ENCODE results near the gene ZNF581.

Gene ZNF581

DNA sequence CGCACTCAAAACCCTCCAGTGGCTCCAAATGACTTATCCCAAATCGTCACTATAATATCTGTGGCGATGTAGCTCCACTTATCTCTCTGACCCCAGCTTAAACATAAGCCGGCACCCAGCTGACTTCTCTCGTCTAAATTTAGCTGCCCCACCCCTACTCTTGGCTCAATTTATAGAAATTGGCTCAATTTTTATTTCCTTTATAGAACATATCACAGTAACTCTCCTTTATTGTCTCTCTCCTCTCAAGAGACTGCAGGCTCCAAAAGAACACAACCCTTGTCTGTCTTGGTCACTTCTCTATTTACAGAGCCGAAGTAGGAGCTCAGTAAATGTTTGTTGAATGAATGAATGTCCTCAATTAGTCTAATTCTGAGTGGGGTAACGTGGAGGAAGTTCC is 19.9 kb upstream of the ZNF581 start:
- in situ Hi-C loops (cut with MboI; ENCODE audit: low pct_unique_long_range_greater_than_20kb, low sequenced_read_pairs), result no loop called here
- DNase-seq, result no peak

GRCh38 chr19:55624109-55625003 is 19.1 kb upstream of the ZNF581 start, which contains the start of gene ZNF784:
Gene ZNF784 (minus strand): TSS chr19:55624566. CDS start chr19:55624561, 5 bp downstream.
- in situ Hi-C loops (cut with MboI; ENCODE audit: low pct_unique_long_range_greater_than_20kb, low sequenced_read_pairs), result no loop called here
- peak; percentile 78 for DNase-seq

DNA sequence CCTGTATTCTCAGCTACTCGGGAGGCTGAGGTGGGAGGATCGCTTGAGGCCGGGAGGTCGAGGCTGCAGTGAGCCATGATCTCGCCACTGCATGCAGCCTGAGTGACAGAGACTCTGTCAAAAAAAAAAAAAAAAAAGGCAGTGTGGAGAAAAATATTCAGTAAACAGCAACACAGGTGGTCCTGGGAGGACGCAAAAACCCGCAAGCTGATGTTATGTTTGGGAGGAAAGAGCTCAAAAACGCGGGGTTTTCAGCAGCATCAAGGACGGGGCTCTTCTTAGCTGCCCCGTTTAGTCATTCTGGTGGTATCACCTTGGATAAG is 18.5 kb upstream of the ZNF581 start:
- DNase-seq, result no peak
- in situ Hi-C loops (cut with MboI; ENCODE audit: low pct_unique_long_range_greater_than_20kb, low sequenced_read_pairs), result no loop called here

DNA sequence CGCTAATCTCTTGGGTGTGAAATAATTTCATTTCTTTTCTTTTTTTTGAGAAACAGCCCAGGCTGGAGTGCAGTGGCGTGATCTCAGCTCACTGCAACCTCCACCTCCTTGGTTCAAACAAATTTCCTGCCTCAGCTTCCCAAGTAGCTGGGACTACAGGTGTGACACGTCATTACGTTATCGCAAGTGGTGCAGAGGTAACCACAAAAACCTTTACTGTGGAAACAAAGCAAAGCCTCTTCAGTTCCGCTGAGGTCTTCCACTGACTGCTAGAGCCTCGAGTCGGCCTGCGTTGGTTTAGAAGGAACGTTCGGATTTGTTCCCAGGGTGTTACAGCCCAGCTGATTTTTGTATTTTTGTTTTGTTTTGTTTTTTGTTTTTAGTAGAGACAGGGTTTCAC is 17.1 kb upstream of the ZNF581 start:
- in situ Hi-C loops (cut with MboI; ENCODE audit: low pct_unique_long_range_greater_than_20kb, low sequenced_read_pairs), result no loop called here
- DNase-seq, result no peak

DNA sequence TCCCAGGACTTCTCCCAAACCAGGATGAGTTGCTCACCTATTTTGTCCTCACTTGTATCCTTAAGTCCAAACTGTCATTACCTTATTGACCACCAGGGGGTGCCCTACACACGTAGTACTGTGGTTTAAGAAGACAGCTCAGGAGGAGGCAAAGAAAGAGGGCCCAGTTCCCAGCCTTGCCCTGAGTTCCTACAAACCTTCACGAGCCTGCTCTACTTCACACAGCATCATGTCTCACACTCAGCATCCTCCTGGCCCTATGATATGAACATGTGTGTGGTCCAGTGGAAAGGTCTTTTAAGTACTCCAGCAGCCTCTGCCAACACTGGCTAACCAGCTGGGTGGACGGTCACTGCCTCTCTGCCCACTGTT is 11.0 kb upstream of the ZNF581 start:
- peak; percentile 93 for DNase-seq
- in situ Hi-C loops (cut with MboI; ENCODE audit: low pct_unique_long_range_greater_than_20kb, low sequenced_read_pairs), result no loop called here

- no peak for DNase-seq
- in situ Hi-C loops (cut with MboI; ENCODE audit: low pct_unique_long_range_greater_than_20kb, low sequenced_read_pairs), result no loop called here
Measured at GRCh38 chr19:55633861-55634260, 9.6 kb upstream of the ZNF581 start.

- in situ Hi-C loops (cut with MboI; ENCODE audit: low pct_unique_long_range_greater_than_20kb, low sequenced_read_pairs), result no loop called here
- DNase-seq, result no peak
Measured at GRCh38 chr19:55635334-55635717, 8.1 kb upstream of the ZNF581 start.

DNA sequence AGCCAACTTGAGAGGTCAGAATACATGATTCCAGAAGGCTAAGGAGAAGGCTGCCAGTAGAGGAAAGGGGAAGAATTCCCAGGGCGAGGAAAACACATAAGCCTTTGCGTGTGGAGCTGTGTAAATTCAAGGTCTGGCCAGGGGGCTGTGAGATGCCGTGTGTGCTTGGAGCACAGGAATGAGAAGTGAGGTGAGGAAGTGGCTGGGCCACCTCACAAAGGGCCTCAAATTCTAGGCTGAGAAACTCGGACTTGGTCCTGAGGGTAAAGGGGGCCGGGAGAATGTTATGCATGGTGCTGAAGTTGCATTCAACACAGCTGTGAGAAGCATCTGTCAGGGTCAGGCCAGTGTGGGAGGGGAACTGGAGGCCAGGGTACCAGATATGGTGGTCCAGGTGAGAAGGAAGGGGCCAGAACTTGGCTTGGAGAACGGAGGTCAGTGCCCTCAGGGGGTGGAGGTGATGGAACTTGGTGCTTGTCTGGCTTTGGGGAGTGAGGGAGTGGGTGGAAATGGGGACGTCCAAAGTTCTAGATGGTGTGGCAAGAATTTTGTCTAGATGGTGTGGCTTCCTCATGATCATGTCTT is 7.5 kb upstream of the ZNF581 start:
- DNase-seq, result no peak
- in situ Hi-C loops (cut with MboI; ENCODE audit: low pct_unique_long_range_greater_than_20kb, low sequenced_read_pairs), result no loop called here

DNA sequence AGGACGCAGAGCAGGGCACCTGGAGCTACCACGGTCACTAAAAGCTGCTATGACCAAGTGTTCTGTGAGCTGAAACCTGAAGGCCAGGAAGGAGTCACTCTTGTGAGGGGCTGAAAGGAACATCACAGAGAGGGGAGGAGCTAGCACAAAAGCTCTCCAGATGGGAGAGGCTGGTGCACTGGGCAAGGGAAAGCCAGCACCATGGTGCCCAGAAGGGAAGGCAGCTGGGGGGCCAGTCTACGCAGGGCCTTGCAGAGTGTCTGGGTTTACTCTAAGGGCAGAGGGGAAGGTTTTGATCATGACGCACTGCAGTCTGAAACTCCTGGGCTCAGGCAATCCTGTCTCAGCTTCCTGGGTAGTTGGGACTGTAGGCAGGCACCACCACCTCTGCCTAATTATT is 6.7 kb upstream of the ZNF581 start:
- no peak for DNase-seq
- in situ Hi-C loops (cut with MboI; ENCODE audit: low pct_unique_long_range_greater_than_20kb, low sequenced_read_pairs), result no loop called here

GRCh38 chr19:55637534-55637933 is 5.9 kb upstream of the ZNF581 start:
- in situ Hi-C loops (cut with MboI; ENCODE audit: low pct_unique_long_range_greater_than_20kb, low sequenced_read_pairs), result no loop called here
- no peak for DNase-seq

DNA sequence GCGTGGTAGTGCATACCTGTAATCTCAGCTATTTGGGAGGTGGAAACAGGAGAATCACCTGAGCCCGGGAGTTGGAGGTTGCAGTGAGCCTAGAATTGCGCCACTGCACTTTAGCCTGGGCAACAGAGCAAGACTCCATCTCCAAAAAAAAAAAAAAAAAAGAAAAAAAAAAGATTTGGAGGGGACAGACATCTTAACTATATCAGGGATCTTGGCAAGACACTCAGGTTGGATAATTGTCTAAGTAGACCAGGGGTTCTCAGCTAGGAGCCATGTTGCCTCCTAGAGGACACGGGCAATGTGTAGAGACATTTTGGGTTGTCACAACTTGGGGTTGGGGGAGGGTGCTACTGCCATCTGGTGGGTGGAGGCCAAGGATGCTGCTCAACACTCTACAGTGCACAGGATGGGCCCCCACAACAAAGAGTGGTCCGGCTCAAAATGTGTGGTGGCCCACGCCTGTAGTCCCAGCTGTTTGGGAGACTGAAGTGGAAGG is 4.5 kb upstream of the ZNF581 start:
- in situ Hi-C loops (cut with MboI; ENCODE audit: low pct_unique_long_range_greater_than_20kb, low sequenced_read_pairs), result no loop called here
- DNase-seq, result peak; percentile 66

GRCh38 chr19:55640043-55640576 is 3.3 kb upstream of the ZNF581 start:
- DNase-seq, result no peak
- in situ Hi-C loops (cut with MboI; ENCODE audit: low pct_unique_long_range_greater_than_20kb, low sequenced_read_pairs), result no loop called here

GRCh38 chr19:55640577-55641425 is 2.6 kb upstream of the ZNF581 start, which contains the start of gene ZNF580:
Gene ZNF580 (plus strand): TSS chr19:55641002. CDS start chr19:55642509, 1,507 bp downstream.
- DNase-seq, result no peak
- in situ Hi-C loops (cut with MboI; ENCODE audit: low pct_unique_long_range_greater_than_20kb, low sequenced_read_pairs), result no loop called here

DNA sequence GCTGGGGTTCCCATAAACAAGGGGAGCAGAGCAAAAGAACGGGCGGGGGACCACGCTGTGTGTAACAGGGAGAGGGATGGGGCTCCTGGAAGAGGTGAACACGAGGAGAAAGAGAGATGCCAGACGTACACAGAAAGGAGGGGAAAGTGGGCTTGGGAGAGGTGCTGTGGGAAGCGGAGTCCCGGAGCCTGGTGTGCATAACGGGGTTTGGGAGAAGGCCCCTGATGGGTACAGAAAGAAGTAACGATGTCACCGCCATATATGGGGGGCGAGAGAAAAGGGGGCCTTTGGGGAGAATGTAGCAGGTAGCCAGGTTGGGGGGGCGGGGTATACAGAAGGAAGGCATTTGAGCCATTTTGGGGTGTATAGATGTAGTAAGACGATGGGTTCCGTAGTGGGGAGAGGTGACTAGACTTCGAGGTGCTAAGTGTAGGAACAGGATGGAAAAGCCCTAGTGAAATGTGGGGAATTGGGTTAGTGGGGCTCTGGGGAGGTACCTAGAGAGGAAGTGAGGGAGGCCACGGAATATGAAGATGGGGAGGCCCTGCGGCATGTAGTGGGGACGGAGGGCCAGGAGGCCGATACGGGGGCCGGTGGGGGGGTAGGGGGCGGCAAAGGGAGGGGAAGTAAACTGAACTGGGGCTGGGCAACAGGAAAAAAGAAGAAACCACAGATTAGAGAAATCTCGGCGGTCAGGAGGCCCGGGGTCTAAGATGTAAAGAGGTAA is 1.9 kb upstream of the ZNF581 start:
- in situ Hi-C loops (cut with MboI; ENCODE audit: low pct_unique_long_range_greater_than_20kb, low sequenced_read_pairs), result no loop called here
- no peak for DNase-seq

DNA sequence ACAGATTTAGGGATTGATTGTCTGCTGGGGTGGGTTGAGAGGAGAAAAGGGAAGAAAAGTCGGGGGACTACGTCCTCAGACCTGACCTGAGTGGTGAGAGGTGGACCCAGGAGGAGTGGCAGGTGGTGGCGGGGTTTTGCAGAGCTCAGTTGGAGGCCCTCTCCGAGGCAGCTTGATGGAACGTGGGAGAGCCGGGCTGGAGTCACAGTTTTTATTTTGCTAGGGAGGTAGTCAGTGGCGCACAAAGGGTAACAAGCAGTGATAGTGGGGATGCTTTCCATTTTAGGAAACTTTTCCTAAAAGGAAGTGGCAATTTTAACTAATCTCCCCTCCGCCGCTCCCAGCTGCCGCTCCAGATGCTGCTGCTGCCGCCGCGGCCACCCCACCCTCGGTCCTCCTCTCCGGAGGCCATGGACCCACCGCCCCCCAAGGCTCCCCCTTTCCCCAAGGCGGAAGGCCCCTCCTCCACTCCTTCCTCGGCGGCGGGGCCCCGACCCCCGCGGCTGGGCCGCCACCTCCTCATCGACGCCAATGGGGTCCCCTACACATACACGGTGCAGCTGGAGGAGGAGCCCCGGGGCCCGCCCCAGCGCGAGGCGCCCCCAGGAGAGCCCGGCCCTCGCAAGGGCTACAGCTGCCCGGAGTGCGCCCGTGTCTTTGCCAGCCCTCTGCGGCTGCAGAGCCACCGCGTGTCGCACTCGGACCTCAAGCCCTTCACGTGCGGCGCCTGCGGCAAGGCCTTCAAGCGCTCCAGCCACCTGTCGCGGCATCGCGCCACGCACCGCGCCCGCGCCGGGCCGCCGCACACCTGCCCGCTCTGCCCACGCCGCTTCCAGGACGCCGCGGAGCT is 1.1 kb upstream of the ZNF581 start:
- in situ Hi-C loops (cut with MboI; ENCODE audit: low pct_unique_long_range_greater_than_20kb, low sequenced_read_pairs), result no loop called here
- no peak for DNase-seq

- no peak for DNase-seq
- in situ Hi-C loops (cut with MboI; ENCODE audit: low pct_unique_long_range_greater_than_20kb, low sequenced_read_pairs), result no loop called here
Measured at GRCh38 chr19:55643887-55644176, 383 bp downstream of the ZNF581 start.

GRCh38 chr19:55644191-55644833 is 863 bp downstream of the ZNF581 start:
- no peak for DNase-seq
- in situ Hi-C loops (cut with MboI; ENCODE audit: low pct_unique_long_range_greater_than_20kb, low sequenced_read_pairs), result no loop called here

All from KBM-7 (cell line).